Tibial nerve (tissue), 4 donors: ENCODE measurements around the gene CRLF2. TPM values are rescaled to one million over a fixed set of nuclear protein-coding genes. Genes with fewer than 3 reads are reported as not detected.
"Not testable (repeated sequence)": the region's sequence is repeated elsewhere in the genome, so short reads cannot be mapped to it uniquely, and the experiment has no call there.

Source experiments
- DNase-seq, 2 donors: peaks; one replicate each; pipeline ENCODE4 v3.0.0-alpha.2; 2019; ENCODE audit warnings: low spot score in 2 of 2
- H3K27ac ChIP-seq, 4 donors: fragments of 200-600 bp; sonication (generic) in 3 of 4; one replicate each; pipeline ENCODE4 v1.5.1; 2017 to 2019; ENCODE audit warnings: mild to moderate bottlenecking in 1 of 4
- H3K27me3 ChIP-seq, 2 donors: fragments of 200-600 bp; sonication (generic) in 1 of 2; one replicate each; pipeline versions ENCODE4 v1.5.1 to v1.6.0; 2017 to 2019
- H3K36me3 ChIP-seq, 3 donors: fragments of 200-600 bp; sonication (generic); one replicate each; pipeline ENCODE4 v1.5.1; 2018 to 2019
- H3K4me1 ChIP-seq, 4 donors: fragments of 200-600 bp; sonication (generic) in 3 of 4; one replicate each; pipeline ENCODE4 v1.5.1; 2017 to 2019
- H3K4me3 ChIP-seq, 4 donors: fragments of 200-600 bp; sonication (generic) in 3 of 4; one replicate each; pipeline ENCODE4 v1.5.1; 2017 to 2019; ENCODE audit warnings: mild to moderate bottlenecking in 1 of 4, moderate library complexity in 1 of 4
- H3K9me3 ChIP-seq, 4 donors: fragments of 200-600 bp; sonication (generic) in 3 of 4; one replicate each; pipeline ENCODE4 v1.5.1; 2017 to 2019
- CTCF ChIP-seq, 5 experiments: fragments of 200-600 bp in 3 of 5; fragments of 450-650 bp in 2 of 5; sonication (generic) in 3 of 5; IDR thresholded peaks; one replicate each; pipeline ENCODE4 v1.5.1; 2016 to 2019; ENCODE audit warnings: antibody characterized with exemption in 5 of 5, mild to moderate bottlenecking in 3 of 5, moderate library complexity in 2 of 5
- EP300 ChIP-seq, 2 donors: sonication (generic); formaldehyde crosslinking; IDR thresholded peaks; one replicate each; pipeline ENCODE4 v1.6.1; 2017; ENCODE audit warnings: antibody characterized with exemption in 2 of 2, mild to moderate bottlenecking in 1 of 2
- POLR2A ChIP-seq, 2 donors: fragments of 450-650 bp; IDR thresholded peaks; one replicate each; pipeline ENCODE4 v1.6.1; 2017; ENCODE audit warnings: antibody characterized with exemption in 2 of 2, mild to moderate bottlenecking in 2 of 2, moderate library complexity in 2 of 2
- WGBS, 2 donors: methylation state at CpG; one replicate each; pipeline ENCODE4 v1.1.5; 2018; 5-methylcytosine and 5-hydroxymethylcytosine counted together
- total RNA-seq, 4 donors: library from RNA; depleted of rRNA; stranded (reverse); fragments of >200 nt; gene quantifications; one replicate each; pipeline ENCODE4 v1.1.0, GENCODE V29; 2016

The CRLF2 gene
- total RNA-seq, 4 donors from 2014 or later, result 0.44 to 3.1 (median 0.84) TPM; not detected in 1

DNA sequence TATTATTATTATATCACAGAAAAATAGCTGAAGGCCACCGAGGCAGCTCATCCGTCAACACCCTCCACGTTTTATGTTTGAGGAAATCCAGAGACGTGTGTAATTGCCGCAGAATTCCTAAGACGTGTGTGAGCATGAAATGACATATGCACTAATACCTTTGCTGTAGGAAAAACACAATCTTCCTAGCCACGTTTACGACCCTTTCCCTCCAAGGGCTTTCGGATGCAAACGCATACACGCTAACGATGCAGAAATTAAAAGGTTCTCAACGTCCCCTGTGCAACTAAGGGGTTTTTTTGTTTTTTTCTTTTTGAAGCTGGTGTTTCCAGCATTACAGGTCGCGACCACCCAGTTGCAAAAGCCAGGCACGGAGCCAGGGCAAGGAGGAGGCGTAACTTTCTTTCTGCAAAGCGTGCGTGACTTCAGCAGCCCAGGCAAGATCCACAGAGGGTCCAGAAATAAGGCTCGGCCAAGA, 33.8 kb downstream of the CRLF2 start:
- H3K36me3 ChIP-seq, result no peaks in the 10 kb centered on the region
- no peak for TF ChIP-seq EP300 (IDR thresholded peaks at IDR 0.05)
- no peaks in the 10 kb centered on the region for H3K9me3 ChIP-seq
- 18 to 28% methylated on average over 20 of the region's 20 CpGs for WGBS, 2 donors
- DNase-seq, result no peak
- H3K4me3 ChIP-seq, result no peak overlapping the region
- H3K27ac ChIP-seq, result no peak overlapping the region
- no peaks in the 10 kb centered on the region for H3K27me3 ChIP-seq
- peaks cover 0 to 6% (median 0%) of the 10 kb centered on the region in 4 donors for H3K4me1 ChIP-seq

DNA sequence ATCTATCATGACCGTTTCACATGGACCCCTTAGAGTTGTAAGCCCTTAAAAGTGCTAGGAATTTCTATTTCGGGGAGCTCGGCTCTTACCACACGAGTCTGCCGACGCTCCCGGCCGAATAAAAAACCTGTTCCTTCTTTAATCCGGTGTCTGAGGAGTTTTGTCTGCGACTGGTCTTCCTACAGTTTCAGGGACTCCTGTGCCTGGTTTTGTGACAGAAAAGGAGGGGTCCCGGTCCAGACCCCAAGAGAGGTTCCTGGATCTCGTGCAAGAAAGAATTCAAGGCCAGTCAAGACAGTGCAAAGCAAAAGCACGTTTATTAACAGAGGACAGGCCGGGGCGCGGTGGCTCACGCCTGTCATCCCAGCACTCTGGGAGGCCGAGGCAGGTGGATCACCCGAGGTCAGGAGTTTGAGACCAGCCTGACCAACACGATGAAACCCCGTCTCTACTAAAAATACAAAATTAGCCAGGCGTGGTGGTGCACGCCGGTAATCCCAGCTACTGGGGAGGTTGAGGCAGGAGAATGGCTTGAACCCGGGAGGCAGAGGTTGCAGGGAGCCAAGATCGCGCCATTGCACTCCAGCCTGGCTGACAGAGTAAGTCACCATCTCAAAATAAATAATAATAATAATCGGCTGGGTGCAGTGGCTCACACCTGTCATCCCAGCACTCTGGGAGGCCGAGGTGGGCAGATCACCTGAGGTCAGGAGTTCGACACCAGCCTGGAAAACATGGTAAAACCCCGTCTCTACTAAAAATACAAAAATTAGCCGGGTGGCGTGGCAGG, 35.7 kb downstream of the CRLF2 start:
- H3K4me1 ChIP-seq, H3K4me3 ChIP-seq, H3K9me3 ChIP-seq, H3K36me3 ChIP-seq, DNase-seq, H3K27me3 ChIP-seq, H3K27ac ChIP-seq: not testable (repeated sequence)
- WGBS, 2 donors, result 83 to 87% methylated on average over 33 of the region's 33 CpGs

- not testable (repeated sequence) for H3K36me3 ChIP-seq, H3K27me3 ChIP-seq, H3K27ac ChIP-seq, H3K4me3 ChIP-seq, H3K4me1 ChIP-seq, H3K9me3 ChIP-seq, DNase-seq
- 90 to 92% methylated on average over 14 to 15 of the region's 17 CpGs for WGBS, 2 donors
Measured at GRCh38 chrX:1174609-1175545, 37.6 kb downstream of the CRLF2 start.

DNA sequence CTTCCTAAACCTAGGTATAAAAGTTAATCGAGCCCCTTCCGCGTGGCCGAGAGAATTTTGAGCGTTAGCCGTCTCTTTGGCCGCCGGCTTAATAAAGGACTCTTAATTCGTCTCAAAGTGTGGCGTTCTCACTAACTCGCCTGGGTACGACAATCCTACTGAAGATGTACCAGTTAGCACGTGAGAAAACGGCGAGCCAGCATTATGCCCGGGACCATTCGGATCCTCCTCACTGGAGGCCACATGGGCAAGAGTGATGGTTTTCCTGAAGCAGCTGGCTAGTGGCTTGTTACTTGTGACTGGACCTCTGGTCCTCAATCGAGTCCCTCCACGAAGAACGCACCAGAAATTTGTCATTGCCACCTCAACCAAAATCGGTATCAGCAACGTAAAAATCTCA, 39.0 kb downstream of the CRLF2 start:
- WGBS, 2 donors, result 62 to 71% methylated on average over 22 of the region's 22 CpGs
- not testable (repeated sequence) for H3K36me3 ChIP-seq, H3K4me3 ChIP-seq, H3K9me3 ChIP-seq, H3K27me3 ChIP-seq, H3K27ac ChIP-seq, DNase-seq, H3K4me1 ChIP-seq

DNA sequence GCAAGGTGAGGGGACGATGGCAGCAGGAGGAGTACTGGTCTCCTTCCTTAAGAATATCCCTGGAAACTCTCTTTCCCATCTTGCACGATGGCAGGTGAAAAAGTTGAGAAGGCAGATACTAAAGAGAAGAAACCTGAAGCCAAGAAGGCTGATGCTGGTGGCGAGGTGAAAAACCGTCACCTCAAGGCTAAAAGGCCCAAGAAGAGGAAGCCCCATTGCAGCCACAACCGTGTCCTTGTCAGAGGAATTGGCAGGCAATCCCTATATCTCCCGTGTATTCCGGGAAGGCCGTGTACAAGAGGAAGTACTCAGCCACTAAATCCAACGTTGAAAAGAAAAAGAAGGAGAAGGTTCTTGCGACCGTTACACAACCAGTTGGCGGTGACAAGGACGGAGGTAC, 40.0 kb downstream of the CRLF2 start:
- no peaks in the 10 kb centered on the region for H3K4me1 ChIP-seq
- H3K9me3 ChIP-seq, result no peaks in the 10 kb centered on the region
- no peak overlapping the region for H3K27ac ChIP-seq
- TF ChIP-seq POLR2A (IDR thresholded peaks at IDR 0.05) (no peak), EP300 (IDR thresholded peaks at IDR 0.05) (no peak), CTCF (IDR thresholded peaks at IDR 0.05) (no peak)
- DNase-seq, result no peak
- no peaks in the 10 kb centered on the region for H3K27me3 ChIP-seq
- H3K36me3 ChIP-seq, result no peaks in the 10 kb centered on the region
- no peak overlapping the region for H3K4me3 ChIP-seq
- WGBS, 2 donors, result 37 to 47% methylated on average over 13 of the region's 13 CpGs

DNA sequence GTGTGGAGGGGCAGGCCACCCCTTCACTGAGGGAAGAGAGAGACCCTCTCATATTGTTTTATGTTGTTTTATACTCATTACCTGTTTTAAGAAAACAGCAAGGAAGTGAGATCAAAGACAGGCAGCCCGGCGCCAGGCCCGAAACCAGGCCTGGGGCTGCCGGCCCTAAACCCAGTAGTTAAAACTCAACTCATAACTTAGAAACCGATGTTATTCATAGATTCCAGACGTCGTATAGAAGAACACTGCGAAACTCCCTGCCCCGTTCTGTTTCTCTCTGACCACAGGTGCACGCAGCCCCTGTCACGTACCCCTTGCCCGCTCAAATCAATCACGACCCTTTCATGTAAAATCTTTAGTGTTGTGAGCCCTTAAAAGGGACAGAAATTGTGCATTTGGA, 40.5 kb downstream of the CRLF2 start:
- DNase-seq, H3K9me3 ChIP-seq, H3K27me3 ChIP-seq, H3K4me3 ChIP-seq, H3K4me1 ChIP-seq, H3K36me3 ChIP-seq, H3K27ac ChIP-seq: not testable (repeated sequence)
- 61 to 69% methylated on average over 13 of the region's 13 CpGs for WGBS, 2 donors

- no peak overlapping the region for H3K27ac ChIP-seq
- TF ChIP-seq EP300 (IDR thresholded peaks at IDR 0.05) (no peak), POLR2A (IDR thresholded peaks at IDR 0.05) (no peak), CTCF (IDR thresholded peaks at IDR 0.05) (no peak)
- no peaks in the 10 kb centered on the region for H3K36me3 ChIP-seq
- no peak for DNase-seq
- no peaks in the 10 kb centered on the region for H3K27me3 ChIP-seq
- no peak overlapping the region for H3K4me3 ChIP-seq
- H3K9me3 ChIP-seq, result no peaks in the 10 kb centered on the region
- no peaks in the 10 kb centered on the region for H3K4me1 ChIP-seq
- WGBS, 2 donors, result 48 to 52% methylated on average over 11 of the region's 11 CpGs
Measured at GRCh38 chrX:1170243-1170642, 42.2 kb downstream of the CRLF2 start.
